ACHN (cell line): ENCODE data around the gene CA12.
A peak's percentile ranks its signal among the peaks of the same experiment; 100 is the strongest.
"Not testable (repeated sequence)": the region's sequence is repeated elsewhere in the genome, so short reads cannot be mapped to it uniquely, and the experiment has no call there.

Source experiments
- DNase-seq: peaks from one replicate; pipeline ENCODE4 v3.0.0-alpha.2; 2015
- in situ Hi-C: cut with HindIII; loops from 2 replicates; pipeline ENCODE4 v1.10.0; 2017; ENCODE audit warnings: low sequenced_read_pairs, low pct_ligation_motif_present, low pct_unique_long_range_greater_than_20kb

CA12 gene

GRCh38 chr15:63381301-63382204 is at the start of gene CA12:
Gene CA12, minus strand, starts transcription at chr15:63381846. Its CDS starts 126 bp downstream, at chr15:63381720.
- in situ Hi-C loops = no loop called here
- peak; percentile 30 for DNase-seq

DNA sequence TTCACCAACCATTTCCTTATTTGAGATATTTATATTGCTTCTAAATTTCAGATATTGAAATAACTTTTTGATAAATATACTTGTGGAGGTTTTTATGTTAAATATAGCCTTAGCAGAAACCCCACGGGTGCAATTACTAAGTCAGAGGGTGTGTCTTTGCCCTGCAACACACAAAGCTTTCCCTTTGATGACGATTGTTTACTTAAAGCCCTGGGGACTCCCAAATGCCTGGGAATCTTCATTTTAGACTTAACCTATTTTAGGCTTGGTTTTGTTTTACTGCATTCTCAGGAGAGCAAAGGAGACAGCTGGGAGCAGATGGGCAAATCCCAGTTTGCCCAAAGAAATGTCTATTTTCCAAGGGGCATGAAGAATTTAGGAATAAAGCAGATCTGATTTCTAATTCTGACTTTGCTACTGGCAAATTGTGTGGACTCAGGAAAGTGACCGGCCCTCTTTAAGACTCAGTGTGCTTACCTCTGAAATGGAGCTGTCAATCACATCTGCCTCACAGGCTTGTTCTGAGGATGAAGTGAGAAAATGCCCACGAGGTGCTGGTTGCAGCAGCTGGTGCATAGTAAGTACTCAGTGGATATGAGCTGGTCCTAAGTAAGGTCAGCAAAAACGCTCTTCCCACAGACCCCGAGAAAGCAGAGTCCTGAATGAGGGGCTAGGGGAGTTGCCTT is 49.3 kb upstream of the CA12 start:
- in situ Hi-C loops = no loop called here
- no peak for DNase-seq

- in situ Hi-C loops = no loop called here
- DNase-seq = no peak
These were observed 44.9 kb upstream of the CA12 start for GRCh38 chr15:63426552-63426951.

DNA sequence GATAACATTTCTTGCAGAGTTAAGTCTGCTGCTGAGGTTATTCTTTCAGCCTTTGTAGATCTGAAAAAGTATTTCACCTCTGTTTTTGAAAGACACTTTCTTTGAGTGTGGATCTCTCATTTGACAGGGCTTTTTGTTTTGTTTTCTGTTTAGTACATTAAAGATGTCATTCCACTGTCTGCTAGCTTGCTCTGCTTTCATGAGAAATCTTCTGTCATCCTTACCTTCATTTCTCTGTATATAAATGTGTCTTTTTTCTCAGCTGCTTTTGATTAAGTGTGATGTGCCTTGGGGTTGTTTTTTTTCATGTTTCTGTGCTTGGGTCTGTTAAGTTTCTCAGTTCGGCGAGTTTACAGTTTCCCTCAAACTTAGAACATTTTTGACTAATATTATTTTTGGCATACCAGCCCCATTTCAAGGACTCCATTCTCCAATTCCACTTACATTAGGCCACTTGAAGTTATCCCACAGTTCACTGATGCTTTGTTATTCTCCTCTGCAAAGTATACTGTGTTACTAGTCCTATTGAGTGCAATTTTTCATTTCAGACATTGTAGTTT is 43.9 kb upstream of the CA12 start:
- no peak for DNase-seq
- in situ Hi-C loops = no loop called here

DNA sequence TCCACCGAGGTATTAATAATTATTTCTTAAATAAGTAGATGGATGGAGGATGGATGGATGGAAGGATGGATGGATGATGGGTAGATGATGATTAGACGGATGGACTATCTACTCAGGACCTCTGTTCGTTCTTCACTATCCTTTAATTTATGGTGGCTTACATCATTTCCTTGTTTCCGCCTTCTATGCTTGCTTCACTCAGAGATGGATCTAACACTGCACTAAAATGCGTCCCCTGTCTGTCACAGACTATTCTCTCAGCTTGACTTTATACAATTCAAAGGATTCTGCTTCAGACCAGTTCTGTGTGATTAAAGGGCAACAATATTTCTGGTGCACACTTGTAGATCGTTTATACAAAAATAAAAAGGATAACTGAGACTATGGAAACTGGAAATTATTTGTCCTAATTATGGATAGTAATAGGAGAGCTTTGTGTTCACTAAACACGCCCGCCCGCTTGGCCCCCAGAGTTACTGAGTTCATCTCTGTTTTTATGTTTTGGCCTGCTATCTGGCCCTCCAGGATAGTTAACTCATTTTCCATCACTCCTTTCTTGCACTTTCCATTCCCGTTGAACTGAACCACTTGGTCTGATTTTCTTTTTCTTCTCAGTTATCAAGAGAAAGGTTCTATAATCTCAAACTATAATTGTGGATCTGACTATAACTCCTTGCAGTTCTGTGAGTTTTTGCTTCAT is 41.4 kb upstream of the CA12 start:
- in situ Hi-C loops = no loop called here
- no peak for DNase-seq

GRCh38 chr15:63421433-63421832 is 39.8 kb upstream of the CA12 start:
- in situ Hi-C loops = no loop called here
- DNase-seq = no peak

- no peak for DNase-seq
- in situ Hi-C loops = no loop called here
These were observed 38.7 kb upstream of the CA12 start for GRCh38 chr15:63420333-63420747.

DNA sequence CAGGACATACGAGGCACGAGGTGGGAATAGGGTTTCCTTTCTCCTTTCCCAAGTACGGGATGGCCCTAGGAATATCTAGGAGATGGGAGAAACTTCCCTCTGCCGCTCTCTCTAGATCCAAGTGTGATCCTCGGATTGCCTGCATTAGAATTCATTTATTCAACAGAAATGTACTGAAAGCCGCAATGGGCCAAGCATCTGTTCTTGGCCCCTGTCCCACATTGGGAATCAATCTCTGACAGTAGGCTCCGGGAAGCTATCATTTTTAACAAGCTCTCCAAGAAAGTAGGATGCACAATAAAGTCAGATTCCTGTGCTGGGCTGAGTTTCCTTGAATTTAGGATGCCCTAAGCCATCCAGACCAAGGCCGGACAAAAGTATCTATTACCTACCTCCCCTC is 37.2 kb upstream of the CA12 start:
- in situ Hi-C loops = no loop called here
- no peak for DNase-seq

- DNase-seq = no peak
- in situ Hi-C loops = no loop called here
These were observed 36.1 kb upstream of the CA12 start for GRCh38 chr15:63417721-63418120.

DNA sequence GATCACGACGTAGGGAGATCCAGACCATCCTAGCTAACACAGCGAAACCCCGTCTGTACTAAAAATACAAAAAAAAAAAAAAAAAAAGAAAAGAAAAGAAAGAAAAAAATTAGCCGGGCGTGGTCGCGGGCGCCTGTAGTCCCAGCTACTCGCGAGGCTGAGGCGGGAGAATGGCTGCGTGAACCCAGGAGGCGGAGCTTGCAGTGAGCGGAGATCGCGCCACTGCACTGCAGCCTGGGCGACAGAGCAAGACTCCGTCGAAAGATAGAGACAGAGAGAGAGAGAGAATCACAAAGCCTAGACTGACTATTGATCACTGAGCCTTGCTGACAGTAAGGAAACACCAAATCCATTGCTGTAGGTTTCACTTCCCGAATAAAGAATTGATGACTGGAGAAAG is 35.6 kb upstream of the CA12 start:
- in situ Hi-C loops, DNase-seq: not testable (repeated sequence)

- in situ Hi-C loops = no loop called here
- DNase-seq = no peak
These were observed 33.0 kb upstream of the CA12 start for GRCh38 chr15:63414474-63415120.

- DNase-seq = no peak
- in situ Hi-C loops = no loop called here
These were observed 30.9 kb upstream of the CA12 start for GRCh38 chr15:63412551-63412950.

DNA sequence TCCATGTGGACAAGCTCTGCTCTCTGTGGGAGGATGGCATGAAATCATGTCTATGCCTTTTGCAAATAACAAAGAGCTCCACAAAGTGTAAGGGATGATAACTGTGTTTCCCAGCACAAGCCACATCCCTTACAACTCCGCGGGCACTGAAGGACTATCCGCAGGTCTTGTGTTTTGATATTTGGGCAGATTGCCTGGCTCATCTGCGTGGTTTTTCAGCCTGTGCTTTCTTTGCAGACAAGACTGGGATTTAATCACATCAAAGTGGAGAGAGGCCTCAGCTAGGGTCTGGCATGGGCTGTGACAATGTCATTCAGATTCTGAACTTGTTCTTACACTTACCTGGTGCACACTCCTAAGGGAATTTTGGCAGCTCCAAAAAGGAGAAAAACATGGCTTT is 30.2 kb upstream of the CA12 start:
- in situ Hi-C loops = no loop called here
- no peak for DNase-seq

- in situ Hi-C loops = no loop called here
- DNase-seq = no peak
These were observed 27.5 kb upstream of the CA12 start for GRCh38 chr15:63409179-63409578.

DNA sequence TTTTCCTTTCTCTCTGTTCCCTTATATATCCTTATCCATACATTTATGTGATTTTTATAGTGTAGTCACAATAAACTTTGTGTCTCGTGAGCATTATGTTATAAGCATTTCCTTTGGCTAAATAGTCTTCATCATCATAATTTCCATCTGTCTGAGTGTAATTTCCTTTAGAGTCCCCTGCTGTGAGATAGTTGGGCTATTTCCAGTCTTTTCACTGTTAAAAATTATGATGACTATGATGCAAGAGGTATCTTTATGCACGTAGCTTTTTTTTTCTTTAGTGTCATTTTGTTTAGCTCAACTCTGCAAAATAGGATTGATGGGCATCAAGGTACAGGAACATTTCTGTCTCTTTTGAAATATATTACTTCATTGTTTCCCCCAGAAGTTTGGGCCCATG is 26.9 kb upstream of the CA12 start:
- in situ Hi-C loops = no loop called here
- DNase-seq = no peak

GRCh38 chr15:63407612-63408011 is 26.0 kb upstream of the CA12 start:
- no peak for DNase-seq
- in situ Hi-C loops = no loop called here

DNA sequence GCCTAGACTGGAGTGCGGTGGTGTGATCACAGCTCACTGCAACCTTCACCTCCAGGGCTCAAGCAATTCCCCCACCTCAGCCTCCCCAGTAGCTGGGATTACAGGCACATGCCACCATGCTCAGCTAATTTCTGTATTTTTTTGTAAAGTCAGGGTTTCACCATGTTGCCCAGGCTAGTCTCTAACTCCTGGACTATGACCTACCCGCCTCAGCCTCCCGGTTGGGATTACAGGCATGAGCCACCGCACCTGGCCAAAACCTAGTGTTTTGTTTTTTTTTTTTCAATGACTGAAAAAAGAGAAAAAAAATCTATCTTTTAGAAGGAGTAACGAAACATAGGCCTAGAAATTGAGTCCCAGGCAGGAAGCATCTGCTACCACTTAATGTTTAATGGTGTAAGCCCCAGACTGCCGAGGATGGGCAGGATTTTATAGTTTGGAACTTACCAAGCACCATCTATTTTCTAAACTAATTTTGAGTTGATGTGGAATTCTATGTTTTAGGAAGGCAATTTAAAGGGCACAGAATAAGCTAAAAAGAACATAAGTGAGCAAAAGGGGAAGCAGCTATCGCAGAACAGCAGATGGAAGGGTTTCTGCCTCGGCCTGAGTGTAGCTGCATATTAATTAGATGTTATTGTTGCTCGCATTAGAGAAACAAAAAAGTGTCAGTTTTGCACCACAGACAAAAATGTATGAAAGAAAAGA is 24.2 kb upstream of the CA12 start:
- no peak for DNase-seq
- in situ Hi-C loops = no loop called here

- in situ Hi-C loops = no loop called here
- DNase-seq = no peak
These were observed 23.5 kb upstream of the CA12 start for GRCh38 chr15:63405159-63405558.
